GM23248 (cell line): Measurements from ENCODE around the gene SAMD1. TPM values are rescaled to one million over a fixed set of nuclear protein-coding genes. Genes with fewer than 3 reads are reported as not detected.

Experiments used
- DNase-seq: peaks from one replicate; pipeline ENCODE4 v3.0.0-alpha.2; 2015
- H2AFZ ChIP-seq: fragments of 200-600 bp; sonication (generic); 2 replicates; pipeline ENCODE4 v1.6.1; 2016; ENCODE audit warnings: antibody characterized with exemption
- H3F3A ChIP-seq: fragments of 200-600 bp; sonication (generic); 2 replicates; pipeline ENCODE4 v1.6.1; 2016; ENCODE audit warnings: mild to moderate bottlenecking, antibody characterized with exemption, mixed run types; ENCODE audit not compliant: insufficient read depth
- H3K27ac ChIP-seq: fragments of 200-600 bp; sonication (generic); 2 replicates; pipeline ENCODE4 v1.5.1; 2016; ENCODE audit warnings: mild to moderate bottlenecking
- H3K27me3 ChIP-seq: fragments of 200-600 bp; sonication (generic); replicated peaks from 2 replicates; pipeline ENCODE4 v1.6.1; 2016; ENCODE audit warnings: mild to moderate bottlenecking; ENCODE audit not compliant: insufficient read depth
- H3K36me3 ChIP-seq: fragments of 200-600 bp; sonication (generic); 2 replicates; pipeline ENCODE4 v1.6.1; 2016; ENCODE audit warnings: low read depth, mild to moderate bottlenecking
- H3K4me1 ChIP-seq: fragments of 200-600 bp; sonication (generic); 2 replicates; pipeline ENCODE4 v1.6.1; 2016; ENCODE audit warnings: mild to moderate bottlenecking; ENCODE audit not compliant: insufficient read depth
- H3K4me2 ChIP-seq: fragments of 200-600 bp; sonication (generic); one replicate; pipeline ENCODE4 v1.6.1; 2016; ENCODE audit warnings: mild to moderate bottlenecking; ENCODE audit not compliant: unreplicated experiment
- H3K4me3 ChIP-seq: fragments of 200-600 bp; sonication (generic); 2 replicates; pipeline ENCODE4 v1.5.1; 2016; ENCODE audit warnings: mild to moderate bottlenecking
- H3K79me2 ChIP-seq: fragments of 200-600 bp; sonication (generic); 2 replicates; pipeline ENCODE4 v1.6.1; 2016; ENCODE audit warnings: mild to moderate bottlenecking; ENCODE audit not compliant: insufficient read depth
- H3K9ac ChIP-seq: fragments of 200-600 bp; sonication (generic); 2 replicates; pipeline ENCODE4 v1.6.1; 2016; ENCODE audit warnings: mild to moderate bottlenecking
- H3K9me2 ChIP-seq: fragments of 200-600 bp; sonication (generic); 2 replicates; pipeline ENCODE4 v1.6.1; 2016; ENCODE audit warnings: mixed run types, mild to moderate bottlenecking, moderate library complexity; ENCODE audit not compliant: insufficient read depth
- H3K9me3 ChIP-seq: fragments of 200-600 bp; sonication (generic); one replicate; pipeline ENCODE4 v1.6.1; 2017; ENCODE audit warnings: low read depth
- H4K20me1 ChIP-seq: fragments of 200-600 bp; sonication (generic); 2 replicates; pipeline ENCODE4 v1.6.0; 2016; ENCODE audit not compliant: insufficient read depth
- EZH2 ChIP-seq: fragments of 200-600 bp; sonication (generic); IDR thresholded peaks from 2 replicates; pipeline ENCODE4 v1.6.1; 2018; ENCODE audit warnings: antibody characterized with exemption, mild to moderate bottlenecking; ENCODE audit not compliant: insufficient read depth, poor library complexity, severe bottlenecking
- EZH2phosphoT487 ChIP-seq: fragments of 200-600 bp; sonication (generic); IDR thresholded peaks from 2 replicates; pipeline ENCODE4 v1.6.1; 2018; ENCODE audit warnings: antibody characterized with exemption, moderate library complexity, mild to moderate bottlenecking, low read depth; ENCODE audit not compliant: insufficient read depth
- WGBS, 2 experiments: methylation state at CpG; one replicate each; pipeline ENCODE4 v1.1.6; 2015 to 2017; ENCODE audit warnings: low lambda C conversion rate in 2 of 2, low coverage in 1 of 2; ENCODE audit errors: missing lambda C conversion rate in 2 of 2; 5-methylcytosine and 5-hydroxymethylcytosine counted together
- in situ Hi-C: fragments of 300-500 bp; cut with MboI; formaldehyde crosslinking; loops from 2 replicates; pipeline ENCODE4 v1.15.0; 2020
- polyA plus RNA-seq: library from polyadenylated mRNA; unstranded; fragments of >200 nt; fragmentation: Nextera tagmentation; extraction: Ambion mirVana; gene quantifications from 2 replicates; pipeline ENCODE4 v1.2.1, GENCODE V29; 2016
- total RNA-seq: library from RNA; depleted of rRNA; stranded (reverse); fragments of >200 nt; shearing (Covaris generic); gene quantifications from 2 replicates; pipeline ENCODE4 v1.2.3, GENCODE V29; 2014

The SAMD1 gene
- total and polyA plus RNA-seq, 2 experiments from 2014 or later, result 5.7 to 50.8 TPM

- H3K36me3 ChIP-seq, result no peaks in the 10 kb centered on the region
- H3K4me2 ChIP-seq, result no peak overlapping the region
Measured at GRCh38 chr19:14122924-14123323, 32.4 kb upstream of the SAMD1 start.

GRCh38 chr19:14120497-14120780 is 29.9 kb upstream of the SAMD1 start:
- H3K27me3 ChIP-seq, result no peaks in the 10 kb centered on the region
- no peaks in the 10 kb centered on the region for H3K9me2 ChIP-seq
- H4K20me1 ChIP-seq, result no peaks in the 10 kb centered on the region
- peaks cover 19% of the 10 kb centered on the region for H3K79me2 ChIP-seq
- no peak overlapping the region for H3K4me2 ChIP-seq
- H3K27ac ChIP-seq, result no peak overlapping the region
- WGBS, 2 experiments, result 100% methylated on average over 6 to 7 of the region's 7 CpGs
- H3F3A ChIP-seq, result peaks cover 12% of the 10 kb centered on the region
- no peak for DNase-seq
- in situ Hi-C loops, result no loop called here
- no peak overlapping the region for H3K9ac ChIP-seq
- H3K9me3 ChIP-seq, result no peaks in the 10 kb centered on the region
- peaks cover 22% of the 10 kb centered on the region for H3K4me1 ChIP-seq
- no peak overlapping the region for H2AFZ ChIP-seq
- TF ChIP-seq EZH2phosphoT487 (no peak), EZH2 (no peak)
- H3K36me3 ChIP-seq, result no peaks in the 10 kb centered on the region
- no peak overlapping the region for H3K4me3 ChIP-seq

More at GRCh38 chr19:14122924-14123323, 32.4 kb upstream of the SAMD1 start:
- in situ Hi-C loops, result no loop called here
- Histone ChIP-seq H2AFZ (no peak overlapping the region), H3K4me3 (no peak overlapping the region), H4K20me1 (no peaks in the 10 kb centered on the region), H3K79me2 (no peaks in the 10 kb centered on the region), H3K9ac (no peak overlapping the region), H3K4me1 (peaks cover 9% of the 10 kb centered on the region), H3K9me3 (no peaks in the 10 kb centered on the region), H3K27ac (no peak overlapping the region), H3F3A (peaks cover 12% of the 10 kb centered on the region), H3K9me2 (no peaks in the 10 kb centered on the region), H3K27me3 (no peaks in the 10 kb centered on the region)
- 90 to 92% methylated on average over 6 of the region's 6 CpGs for WGBS, 2 experiments
- no peak for DNase-seq
- TF ChIP-seq EZH2 (no peak), EZH2phosphoT487 (no peak)

GRCh38 chr19:14119644-14120496 is 29.3 kb upstream of the SAMD1 start:
- TF ChIP-seq EZH2phosphoT487 (no peak), EZH2 (no peak)
- peaks cover 12% of the 10 kb centered on the region for H3F3A ChIP-seq
- H4K20me1 ChIP-seq, result no peaks in the 10 kb centered on the region
- H3K4me3 ChIP-seq, result no peak overlapping the region
- H3K27ac ChIP-seq, result peak overlapping the region; percentile 94
- peak overlapping the region; percentile 87 for H3K9ac ChIP-seq
- H3K36me3 ChIP-seq, result no peaks in the 10 kb centered on the region
- no peaks in the 10 kb centered on the region for H3K9me2 ChIP-seq
- H3K79me2 ChIP-seq, result peaks cover 25% of the 10 kb centered on the region
- H2AFZ ChIP-seq, result peak overlapping the region; percentile 83; the same call in 1 of the 2 replicates
- 73 to 76% methylated on average over 7 of the region's 7 CpGs for whole genome bisulfite sequencing, 2 experiments
- H3K4me1 ChIP-seq, result peaks cover 25% of the 10 kb centered on the region
- no peak for DNase-seq
- H3K9me3 ChIP-seq, result no peaks in the 10 kb centered on the region
- in situ Hi-C loops, result no loop called here
- no peaks in the 10 kb centered on the region for H3K27me3 ChIP-seq
- peak overlapping the region; percentile 61 for H3K4me2 ChIP-seq

GRCh38 chr19:14119146-14119545 is 28.6 kb upstream of the SAMD1 start:
- 34 to 44% methylated on average over 3 of the region's 3 CpGs for WGBS, 2 experiments
- peak overlapping the region; percentile 83 for H2AFZ ChIP-seq
- in situ Hi-C loops, result no loop called here

More at GRCh38 chr19:14119146-14119545, 28.6 kb upstream of the SAMD1 start:
- H3K4me1 ChIP-seq, result peaks cover 25% of the 10 kb centered on the region
- H3K4me3 ChIP-seq, result peak overlapping the region; percentile 74
- peak overlapping the region; percentile 61 for H3K4me2 ChIP-seq
- TF ChIP-seq EZH2phosphoT487 (no peak), EZH2 (no peak)
- peaks cover 32% of the 10 kb centered on the region for H3K79me2 ChIP-seq
- no peaks in the 10 kb centered on the region for H3K27me3 ChIP-seq
- H3K36me3 ChIP-seq, result no peaks in the 10 kb centered on the region
- H3K9me2 ChIP-seq, result no peaks in the 10 kb centered on the region
- H3K27ac ChIP-seq, result peak overlapping the region; percentile 94
- DNase-seq, result no peak
- H4K20me1 ChIP-seq, result no peaks in the 10 kb centered on the region
- H3K9ac ChIP-seq, result peak overlapping the region; percentile 87
- H3K9me3 ChIP-seq, result no peaks in the 10 kb centered on the region
- H3F3A ChIP-seq, result peaks cover 12% of the 10 kb centered on the region
